ENCODE measurements around the gene KCNQ1.

GRCh38 chr11:2797121-2797711, 352.4 kb downstream of the KCNQ1 start:
- no peak for TF ChIP-seq JUN (IDR thresholded peaks at IDR 0.05; ENCODE audit: borderline replicate concordance, insufficient read depth, insufficient read length, low read depth)
- no peak for TF ChIP-seq CTCF (IDR thresholded peaks at IDR 0.05; ENCODE audit: extremely low read depth in 1 of 2, insufficient read depth in 1 of 2, low read depth in 1 of 2, low read length in 2 of 2)
- TF ChIP-seq POLR2A (IDR thresholded peaks at IDR 0.05; ENCODE audit: low read depth, low read length): no peak
- no peak for TF ChIP-seq FOS (IDR thresholded peaks at IDR 0.05; ENCODE audit: borderline replicate concordance, insufficient read depth, low read length)
